ENCODE data around the gene PLEKHG4.

Gene PLEKHG4

DNA sequence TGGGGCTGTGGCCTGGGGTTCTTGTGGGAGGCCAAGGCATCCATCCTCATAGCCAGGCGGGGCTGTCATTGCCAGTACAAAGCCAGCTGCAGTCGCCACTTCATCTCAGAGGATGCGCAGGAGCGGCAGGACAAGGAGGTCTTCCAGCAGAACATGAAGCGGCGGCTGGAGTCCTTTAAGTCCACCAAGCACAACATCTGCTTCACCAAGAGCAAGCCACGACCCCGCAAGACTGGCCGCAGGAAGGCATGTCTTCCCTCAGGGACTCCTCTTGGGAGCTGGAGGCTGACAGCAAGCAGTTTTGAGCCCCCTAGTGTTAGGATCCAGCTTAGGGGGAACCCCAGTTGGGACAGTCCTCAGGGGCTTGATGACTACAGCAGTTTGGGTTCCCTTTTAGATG is 15.1 kb upstream of the PLEKHG4 start:
- no peak for DNase-seq (ENCODE audit: low read depth in 2 of 2)

DNA sequence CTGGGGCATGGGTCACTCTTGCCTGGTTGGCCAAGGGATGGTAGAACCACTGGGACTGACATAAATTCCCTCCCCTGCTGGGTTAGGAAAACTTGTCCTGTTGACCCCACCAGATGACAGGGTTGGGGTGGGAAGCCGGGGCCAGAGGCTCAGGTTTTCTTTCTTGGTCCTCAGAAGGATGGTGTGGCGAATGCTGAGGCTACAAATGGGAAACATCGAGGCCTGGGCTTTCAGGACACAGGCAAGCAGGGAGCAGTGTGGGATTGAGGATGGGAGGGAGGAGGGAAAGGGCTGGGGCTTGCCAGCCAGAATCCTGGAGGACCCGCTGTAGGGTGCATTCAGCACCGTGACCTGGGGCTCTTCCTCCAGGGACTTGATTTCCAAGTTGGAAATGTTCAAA is 14.5 kb upstream of the PLEKHG4 start:
- no peak for DNase-seq (ENCODE audit: low read depth in 2 of 2)

DNA sequence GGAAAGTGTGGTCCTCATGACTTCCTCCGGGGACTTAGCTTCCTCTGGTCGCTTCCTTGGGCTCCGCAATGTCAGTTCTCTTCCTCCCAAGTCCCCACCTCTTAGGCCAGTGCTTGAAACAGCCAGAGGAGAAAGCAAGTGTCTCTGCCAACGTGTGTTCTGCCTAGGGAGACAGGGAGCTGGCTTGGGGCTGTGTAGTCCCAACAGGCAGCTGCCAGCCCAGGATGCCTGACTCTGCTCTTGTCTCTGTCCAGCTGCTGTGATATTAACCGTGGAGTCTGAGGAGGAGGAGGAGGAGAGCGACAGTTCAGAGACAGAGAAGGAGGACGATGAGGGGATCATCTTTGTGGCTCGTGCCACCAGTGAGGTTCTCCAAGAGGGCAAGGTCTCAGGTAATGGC is 13.5 kb upstream of the PLEKHG4 start:
- no peak for DNase-seq (ENCODE audit: low read depth in 2 of 2)

DNA sequence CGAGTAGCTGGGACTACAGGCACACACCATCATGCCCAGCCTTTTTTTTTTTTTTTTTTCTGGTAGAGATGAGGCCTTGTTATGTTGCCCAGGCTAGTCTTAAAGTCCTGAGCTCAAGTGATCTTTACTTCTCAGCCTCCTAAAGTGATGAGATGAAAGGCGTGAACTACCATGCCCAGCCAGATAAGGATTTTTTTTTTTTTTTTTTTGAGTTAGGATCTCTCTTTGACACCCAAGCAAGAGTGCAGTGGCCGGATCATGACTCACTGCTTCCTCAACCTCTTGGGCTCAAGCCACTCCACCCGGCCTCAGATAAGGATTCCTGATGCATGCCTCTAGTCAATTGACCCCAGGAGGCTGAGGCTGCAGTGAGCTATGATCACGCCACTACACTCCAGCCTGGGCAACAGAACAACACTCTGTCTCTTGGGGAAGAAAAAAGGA is 11.2 kb upstream of the PLEKHG4 start:
- no peak for DNase-seq (ENCODE audit: low read depth in 2 of 2)

DNA sequence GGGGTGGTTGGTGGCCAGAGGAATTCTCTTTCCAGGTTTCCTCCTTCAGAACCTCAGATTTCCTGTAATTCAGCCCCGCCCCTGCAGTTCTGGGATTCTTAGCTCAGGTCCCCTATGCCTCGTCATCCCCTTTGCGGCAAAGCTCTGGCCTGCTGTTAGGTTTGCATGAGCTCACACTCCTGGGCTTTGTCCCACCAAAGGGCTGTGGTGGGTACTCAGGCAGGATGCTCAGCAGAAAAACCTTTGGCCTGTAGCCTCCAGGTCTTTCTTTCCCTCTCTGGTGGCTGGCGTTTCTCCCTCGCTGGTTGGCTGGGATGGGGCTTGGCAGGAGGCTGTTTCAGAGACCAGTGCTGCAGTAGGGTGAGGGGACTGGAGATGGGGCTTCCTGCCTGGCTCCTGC is 9.6 kb upstream of the PLEKHG4 start:
- no peak for DNase-seq (ENCODE audit: low read depth in 2 of 2)

DNA sequence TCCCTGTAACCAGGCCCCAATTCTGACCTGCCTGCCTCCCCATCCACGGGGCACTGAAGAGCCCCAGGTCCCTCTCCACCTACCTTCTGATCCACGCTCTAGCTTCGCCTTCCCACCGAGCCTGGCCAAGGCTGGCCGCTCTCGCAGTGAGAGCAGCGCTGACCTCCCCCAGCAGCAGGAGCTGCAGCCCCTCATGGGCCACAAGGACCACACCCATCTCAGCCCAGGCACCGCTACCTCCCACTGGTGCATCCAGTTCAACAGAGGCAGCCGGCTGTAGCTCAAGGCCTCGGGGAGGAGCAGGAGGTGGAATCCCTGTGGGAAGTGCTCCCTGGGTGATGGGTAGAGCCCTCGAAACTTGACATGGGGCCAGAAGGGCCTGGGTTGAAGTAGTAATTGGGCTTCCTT is 8.4 kb upstream of the PLEKHG4 start:
- DNase-seq (ENCODE audit: low read depth in 2 of 2) = no peak

DNA sequence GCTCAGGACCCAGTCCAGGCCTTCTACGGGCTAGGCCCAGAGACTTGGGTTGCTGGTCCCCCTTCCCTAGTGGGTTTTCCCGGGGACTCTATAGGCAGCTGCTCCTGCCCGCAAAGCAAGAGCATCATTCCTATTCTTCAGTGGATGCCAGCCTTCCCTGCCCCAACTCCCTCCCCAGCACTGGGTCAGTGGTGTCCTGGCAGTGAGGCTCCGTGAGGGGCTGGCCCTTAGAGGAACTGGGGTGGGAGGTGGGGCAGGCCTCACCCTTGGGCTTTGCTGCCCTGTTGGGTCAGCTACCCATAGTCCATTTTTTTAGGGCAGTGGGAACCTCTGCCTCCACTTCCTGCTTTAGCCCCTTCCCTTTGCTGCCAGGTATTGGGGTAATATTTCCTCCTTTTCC is 7.9 kb upstream of the PLEKHG4 start:
- DNase-seq (ENCODE audit: low read depth in 2 of 2) = no peak

DNA sequence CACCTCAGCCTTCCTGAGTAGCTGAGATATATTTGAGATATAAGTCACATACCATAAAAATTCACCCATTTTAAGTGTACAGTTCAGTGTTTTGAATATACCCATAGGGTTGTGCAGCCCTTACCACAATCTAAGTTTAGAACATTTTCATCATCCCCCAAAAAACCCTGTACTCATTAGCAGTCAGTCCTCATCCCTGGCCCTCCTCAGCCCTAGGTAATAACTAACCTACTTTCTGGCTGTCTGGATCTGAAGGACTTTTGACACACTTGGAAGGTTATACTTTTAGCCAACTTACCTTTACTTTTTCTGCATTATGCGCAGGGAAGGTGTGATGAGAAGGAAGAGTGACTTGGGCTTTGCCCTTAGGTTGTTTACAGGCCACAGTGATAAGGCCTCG is 4.0 kb upstream of the PLEKHG4 start:
- DNase-seq (ENCODE audit: low read depth in 2 of 2) = no peak

DNA sequence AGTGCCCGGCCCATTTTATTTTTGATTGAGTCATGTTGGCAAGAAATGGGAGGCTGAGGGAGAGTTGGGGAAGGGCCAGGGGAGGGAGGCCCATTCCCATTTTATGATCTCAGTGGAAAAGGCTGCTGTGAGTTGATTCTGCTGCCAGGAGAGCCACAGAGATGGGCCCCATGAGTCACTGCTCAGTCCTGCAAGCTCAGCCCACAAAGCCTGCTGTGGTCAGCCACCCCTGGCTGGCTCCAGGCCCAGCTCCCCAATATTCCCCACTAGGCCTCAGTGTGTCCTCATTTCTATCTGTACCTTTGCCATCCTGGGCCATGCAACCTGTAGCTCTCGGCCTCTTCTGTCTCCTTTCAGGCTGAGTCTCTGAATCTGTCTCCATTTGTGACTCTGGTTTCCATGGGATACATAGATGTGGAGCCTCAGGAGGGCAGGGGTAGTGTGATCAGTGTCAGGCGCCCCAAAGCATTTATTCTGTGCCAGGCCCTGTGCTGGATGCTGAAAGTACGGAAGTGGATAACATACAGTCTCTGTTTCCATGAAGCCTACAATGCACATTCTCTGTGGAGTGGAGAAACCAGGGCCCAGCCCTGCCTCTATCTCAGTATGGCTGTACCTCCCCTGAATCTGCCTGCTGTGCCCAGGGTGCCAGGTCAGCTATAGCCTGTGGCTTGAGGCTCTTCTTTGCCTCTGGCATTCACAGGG is 1.9 kb upstream of the PLEKHG4 start:
- no peak for DNase-seq (ENCODE audit: low read depth in 2 of 2)

DNA sequence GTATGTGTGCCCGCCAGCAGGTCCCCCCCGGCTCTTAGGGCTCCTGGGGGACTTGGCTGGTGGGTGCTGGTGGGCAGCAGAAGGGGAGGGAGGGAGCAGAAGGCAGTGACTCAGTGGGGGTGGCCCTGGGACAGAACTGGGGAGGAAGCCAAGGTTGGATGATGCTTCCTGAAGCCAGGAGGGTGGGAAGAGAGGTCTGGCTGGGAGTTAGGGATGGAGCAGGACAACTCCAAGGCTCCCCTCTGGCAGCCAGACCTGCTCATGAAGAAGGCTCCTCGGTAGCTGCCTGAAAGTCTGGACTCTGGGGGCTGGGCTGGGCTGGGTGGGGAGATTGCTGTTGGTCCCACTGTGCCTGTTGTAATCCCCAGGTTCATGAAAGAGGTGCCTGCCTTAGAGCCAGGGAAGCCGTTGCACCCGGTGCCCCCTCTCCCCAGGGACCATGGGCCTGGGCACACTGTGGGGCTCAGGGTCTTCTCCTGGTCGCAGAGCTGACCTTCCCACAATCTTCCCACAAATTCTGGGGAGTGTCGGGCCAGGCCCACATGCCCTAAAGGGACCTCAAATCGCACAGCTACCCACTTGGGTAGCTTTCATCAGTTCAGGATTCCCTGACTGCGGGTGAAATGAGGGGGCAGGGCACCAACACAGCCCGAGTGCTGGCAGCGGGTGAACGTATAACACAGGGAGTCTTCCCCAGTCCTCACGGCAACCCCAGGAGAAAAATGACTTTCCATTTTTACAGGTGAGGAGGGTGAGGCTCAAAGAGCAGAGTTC is 1.1 kb upstream of the PLEKHG4 start:
- no peak for DNase-seq (ENCODE audit: low read depth in 2 of 2)

DNA sequence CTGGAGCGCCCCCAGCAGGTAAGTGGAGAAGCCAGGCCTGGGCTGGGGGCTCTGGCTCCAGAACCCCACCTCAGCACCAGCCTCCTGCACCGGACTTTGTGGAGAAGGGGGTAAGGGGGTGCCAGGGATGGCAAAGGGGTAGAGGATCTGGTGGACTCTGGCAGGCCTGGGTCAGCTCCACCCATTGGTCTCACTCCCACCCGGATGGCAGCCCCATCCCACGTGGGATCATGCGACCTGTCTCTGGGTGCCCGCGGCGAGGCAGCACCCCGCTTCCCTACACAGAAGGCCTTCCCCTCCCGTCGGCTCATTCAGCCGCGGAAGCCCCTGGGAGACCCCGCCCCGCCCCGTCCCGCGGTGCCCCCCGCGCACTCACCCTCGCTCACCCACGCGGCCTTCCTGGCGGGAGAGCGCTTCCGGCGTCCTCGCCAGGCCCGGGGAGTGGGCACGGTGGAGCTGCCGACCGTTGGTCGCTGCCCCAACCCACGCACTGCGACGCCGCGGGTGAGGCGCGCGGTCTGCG is 498 bp upstream of the PLEKHG4 start:
- DNase-seq (ENCODE audit: low read depth in 2 of 2) = peak; percentile 10 to 19

DNA sequence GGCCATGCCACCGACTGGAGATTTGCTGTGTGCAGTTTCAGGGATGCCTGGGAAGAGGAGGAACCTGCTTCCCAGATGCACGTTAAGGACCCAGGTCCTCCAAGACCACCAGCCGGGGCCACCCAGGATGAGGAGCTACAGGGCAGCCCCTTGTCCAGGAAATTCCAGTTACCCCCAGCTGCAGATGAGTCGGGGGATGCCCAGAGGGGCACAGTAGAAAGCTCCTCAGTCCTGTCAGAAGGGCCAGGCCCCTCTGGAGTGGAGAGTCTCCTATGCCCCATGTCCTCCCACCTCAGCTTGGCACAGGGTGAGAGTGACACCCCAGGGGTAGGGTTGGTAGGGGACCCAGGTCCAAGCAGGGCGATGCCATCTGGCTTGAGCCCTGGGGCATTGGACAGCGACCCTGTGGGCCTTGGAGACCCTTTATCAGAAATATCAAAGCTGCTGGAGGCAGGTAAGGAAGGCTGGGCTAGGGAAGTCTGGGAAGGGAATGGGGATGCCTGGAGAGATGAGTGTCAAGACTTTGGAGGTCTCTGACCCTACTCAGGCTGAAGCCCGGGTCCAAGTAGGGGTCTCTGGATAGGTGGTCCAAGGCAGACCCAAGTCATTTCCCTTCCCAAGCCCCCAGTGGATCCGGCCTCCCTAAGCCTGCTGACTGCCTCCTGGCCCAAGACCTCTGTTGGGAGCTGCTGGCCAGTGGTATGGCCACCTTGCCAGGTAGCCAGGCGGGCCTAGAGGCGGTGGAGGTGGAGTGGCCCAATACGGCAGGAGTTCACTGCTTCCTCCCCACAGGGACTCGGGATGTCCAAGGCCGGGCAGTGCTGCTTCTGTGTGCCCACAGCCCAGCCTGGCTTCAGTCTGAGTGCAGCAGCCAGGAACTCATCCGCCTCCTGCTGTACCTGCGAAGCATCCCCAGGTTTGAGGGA is 1.0 kb downstream of the PLEKHG4 start:
- DNase-seq (ENCODE audit: low read depth in 2 of 2) = no peak

DNA sequence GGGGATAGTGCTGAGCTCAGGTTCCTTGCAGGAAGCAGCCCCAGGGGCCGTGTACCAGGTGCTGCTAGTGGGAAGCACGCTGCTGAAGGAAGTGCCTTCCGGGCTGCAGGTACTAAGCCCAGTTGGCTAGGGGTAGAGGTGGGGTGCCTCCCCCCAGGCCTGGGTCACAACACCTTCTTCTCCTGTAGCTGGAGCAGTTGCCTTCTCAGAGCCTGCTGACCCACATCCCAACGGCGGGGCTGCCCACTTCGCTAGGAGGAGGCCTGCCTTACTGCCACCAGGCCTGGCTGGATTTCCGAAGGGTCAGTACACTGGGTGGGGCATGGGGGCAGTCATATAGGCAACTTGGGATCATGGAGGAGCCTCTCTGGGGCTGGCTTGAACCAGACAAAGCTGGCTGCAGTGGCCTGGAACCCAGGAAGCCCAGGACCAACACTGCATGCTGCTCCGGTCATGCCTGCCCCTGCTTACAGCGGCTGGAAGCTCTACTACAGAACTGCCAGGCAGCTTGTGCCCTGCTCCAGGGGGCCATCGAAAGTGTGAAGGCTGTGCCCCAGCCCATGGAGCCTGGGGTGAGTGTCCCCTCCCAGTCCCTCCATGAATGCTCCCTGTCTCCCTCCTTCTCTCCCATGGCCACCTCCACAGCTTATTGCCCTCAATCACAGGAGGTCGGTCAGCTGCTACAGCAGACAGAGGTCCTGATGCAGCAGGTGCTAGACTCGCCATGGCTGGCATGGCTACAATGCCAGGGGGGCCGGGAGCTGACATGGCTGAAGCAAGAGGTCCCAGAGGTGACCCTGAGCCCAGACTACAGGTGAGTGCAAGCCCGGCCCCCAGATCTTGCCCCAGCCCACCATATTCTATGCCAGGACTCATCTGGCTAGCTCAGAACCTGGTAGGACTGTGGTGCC is 2.5 kb downstream of the PLEKHG4 start:
- no peak for DNase-seq (ENCODE audit: low read depth in 2 of 2)

DNA sequence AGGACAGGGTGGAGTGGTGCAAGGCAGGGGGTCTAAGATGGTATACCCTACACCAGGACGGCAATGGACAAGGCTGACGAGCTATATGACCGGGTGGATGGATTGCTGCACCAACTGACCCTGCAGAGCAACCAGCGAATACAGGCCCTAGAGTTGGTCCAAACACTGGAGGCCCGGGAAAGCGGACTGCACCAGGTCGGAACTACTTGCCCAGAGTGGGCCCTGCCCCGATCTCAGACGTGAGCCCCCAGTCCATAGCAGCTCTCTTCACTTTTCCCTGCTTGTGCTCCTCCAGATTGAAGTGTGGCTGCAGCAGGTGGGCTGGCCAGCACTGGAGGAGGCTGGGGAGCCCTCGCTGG is 3.1 kb downstream of the PLEKHG4 start:
- DNase-seq (ENCODE audit: low read depth in 2 of 2) = no peak

DNA sequence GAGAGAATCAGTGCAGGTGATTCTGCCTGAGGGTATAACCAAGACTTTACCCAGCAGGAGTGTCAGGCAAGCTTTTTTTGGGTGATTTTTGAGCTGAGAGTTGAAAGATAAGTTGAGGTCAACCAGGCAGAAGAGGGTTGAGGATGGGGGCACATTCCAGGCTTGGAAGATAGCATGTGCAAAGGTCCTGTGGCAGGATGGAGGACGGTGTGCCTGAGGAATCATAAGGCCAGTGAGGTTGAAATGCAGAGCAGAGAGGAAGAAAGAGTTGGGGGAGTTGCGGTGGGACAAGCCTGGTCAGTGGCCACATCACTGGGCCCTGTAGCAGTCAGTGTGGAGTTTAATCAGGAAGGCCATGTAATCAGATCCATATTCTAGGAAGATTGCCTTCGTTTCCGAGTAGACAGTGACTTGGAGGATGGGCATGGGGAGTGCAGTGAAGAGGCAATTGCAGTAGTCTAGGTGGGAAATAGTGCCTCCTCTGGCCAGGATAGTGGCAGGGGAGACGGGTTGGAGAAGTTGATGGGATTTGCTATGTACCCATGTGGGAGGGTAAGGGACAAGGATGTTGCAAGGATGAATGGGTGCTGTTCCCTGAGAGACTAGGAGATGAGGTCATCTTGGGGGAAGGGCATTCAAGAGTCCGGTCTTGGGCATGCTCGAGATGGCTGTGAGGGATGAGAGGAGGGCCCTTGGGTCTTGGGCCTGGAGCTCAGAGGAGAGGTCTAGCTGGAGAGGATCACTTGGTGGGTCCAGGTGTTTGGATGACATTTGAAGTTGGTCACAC is 3.9 kb downstream of the PLEKHG4 start:
- no peak for DNase-seq (ENCODE audit: low read depth in 2 of 2)

DNA sequence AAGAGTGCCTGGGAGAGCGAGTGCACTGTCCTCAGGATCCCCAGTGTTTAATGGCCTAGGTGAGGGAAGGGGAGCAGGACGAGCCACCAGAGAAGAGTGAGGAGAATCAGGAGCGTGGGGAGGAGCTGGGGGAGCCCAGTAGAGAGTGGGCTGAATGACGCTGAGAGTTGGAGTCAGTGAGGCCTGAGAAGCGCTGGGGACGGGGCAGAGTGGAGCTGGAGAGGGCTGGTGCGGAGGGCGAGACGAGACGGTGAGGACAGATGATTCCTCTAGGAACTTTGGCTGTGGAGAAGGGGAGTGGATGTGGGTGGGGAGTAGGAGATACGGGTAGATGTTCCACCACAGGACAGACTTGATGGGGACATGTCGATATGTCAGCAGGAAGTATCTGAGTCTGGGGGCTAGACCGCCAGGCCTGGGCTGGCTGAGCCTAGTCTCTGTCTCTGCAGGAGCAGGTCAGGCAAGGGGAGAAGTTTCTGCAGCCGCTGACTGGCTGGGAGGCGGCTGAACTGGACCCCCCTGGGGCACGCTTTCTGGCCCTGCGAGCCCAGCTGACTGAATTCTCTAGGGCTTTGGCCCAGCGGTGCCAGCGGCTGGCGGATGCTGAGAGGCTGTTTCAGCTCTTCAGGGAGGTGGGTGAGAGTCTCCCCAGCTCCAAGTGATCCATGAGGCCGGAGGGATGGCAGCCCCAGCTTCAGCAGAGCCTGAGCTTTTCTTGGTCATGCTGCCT is 4.7 kb downstream of the PLEKHG4 start:
- no peak for DNase-seq (ENCODE audit: low read depth in 2 of 2)

DNA sequence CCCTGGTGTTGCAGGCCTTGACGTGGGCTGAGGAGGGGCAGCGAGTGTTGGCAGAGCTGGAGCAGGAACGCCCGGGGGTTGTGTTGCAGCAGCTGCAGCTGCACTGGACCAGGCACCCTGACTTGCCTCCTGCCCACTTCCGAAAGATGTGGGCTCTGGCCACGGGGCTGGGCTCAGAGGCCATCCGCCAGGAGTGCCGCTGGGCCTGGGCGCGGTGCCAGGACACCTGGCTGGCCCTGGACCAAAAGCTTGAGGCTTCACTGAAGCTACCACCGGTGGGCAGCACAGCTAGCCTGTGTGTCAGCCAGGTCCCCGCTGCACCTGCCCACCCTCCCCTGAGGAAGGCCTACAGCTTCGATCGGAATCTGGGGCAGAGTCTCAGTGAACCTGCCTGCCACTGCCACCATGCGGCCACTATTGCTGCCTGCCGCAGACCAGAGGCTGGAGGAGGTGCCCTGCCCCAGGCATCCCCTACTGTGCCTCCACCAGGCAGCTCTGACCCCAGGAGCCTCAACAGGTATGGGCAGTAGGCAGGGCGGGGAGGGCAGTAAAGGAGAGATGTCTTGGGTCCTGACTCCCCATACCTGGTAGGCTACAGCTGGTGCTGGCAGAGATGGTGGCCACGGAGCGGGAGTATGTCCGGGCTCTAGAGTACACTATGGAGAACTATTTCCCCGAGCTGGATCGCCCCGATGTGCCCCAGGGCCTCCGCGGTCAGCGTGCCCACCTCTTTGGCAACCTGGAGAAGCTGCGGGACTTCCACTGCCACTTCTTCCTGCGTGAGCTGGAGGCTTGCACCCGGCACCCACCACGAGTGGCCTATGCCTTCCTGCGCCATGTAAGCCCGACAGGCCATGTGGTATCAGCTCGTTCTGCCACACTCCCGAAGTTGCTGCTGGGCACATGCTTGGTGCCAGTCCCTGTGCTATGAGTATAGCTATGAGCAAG is 5.6 kb downstream of the PLEKHG4 start:
- no peak for DNase-seq (ENCODE audit: low read depth in 2 of 2)

DNA sequence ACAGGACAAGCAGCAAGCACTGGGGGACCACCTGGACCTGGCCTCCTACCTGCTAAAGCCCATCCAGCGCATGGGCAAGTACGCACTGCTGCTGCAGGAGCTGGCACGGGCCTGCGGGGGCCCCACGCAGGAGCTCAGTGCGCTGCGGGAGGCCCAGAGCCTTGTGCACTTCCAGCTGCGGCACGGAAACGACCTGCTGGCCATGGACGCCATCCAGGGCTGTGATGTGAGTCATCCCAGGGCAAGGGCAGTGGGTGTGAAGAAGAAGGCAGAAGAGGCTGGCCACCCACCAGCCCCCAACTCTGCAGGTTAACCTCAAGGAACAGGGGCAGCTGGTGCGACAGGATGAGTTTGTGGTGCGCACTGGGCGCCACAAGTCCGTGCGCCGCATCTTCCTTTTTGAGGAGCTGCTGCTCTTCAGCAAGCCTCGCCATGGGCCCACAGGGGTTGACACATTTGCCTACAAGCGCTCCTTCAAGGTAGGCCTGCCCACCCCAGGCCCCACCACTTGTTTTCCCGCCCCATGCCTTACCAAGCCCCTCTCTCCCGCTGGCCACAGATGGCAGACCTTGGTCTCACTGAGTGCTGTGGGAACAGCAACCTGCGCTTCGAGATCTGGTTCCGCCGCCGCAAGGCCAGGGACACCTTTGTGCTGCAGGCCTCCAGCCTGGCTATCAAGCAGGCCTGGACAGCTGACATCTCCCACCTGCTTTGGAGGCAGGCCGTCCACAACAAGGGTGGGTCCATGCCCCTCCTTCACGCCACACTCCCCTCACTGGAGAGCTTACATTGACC is 7.3 kb downstream of the PLEKHG4 start:
- no peak for DNase-seq (ENCODE audit: low read depth in 2 of 2)
